ENCODE data around the gene ITIH4.

Gene ITIH4

DNA sequence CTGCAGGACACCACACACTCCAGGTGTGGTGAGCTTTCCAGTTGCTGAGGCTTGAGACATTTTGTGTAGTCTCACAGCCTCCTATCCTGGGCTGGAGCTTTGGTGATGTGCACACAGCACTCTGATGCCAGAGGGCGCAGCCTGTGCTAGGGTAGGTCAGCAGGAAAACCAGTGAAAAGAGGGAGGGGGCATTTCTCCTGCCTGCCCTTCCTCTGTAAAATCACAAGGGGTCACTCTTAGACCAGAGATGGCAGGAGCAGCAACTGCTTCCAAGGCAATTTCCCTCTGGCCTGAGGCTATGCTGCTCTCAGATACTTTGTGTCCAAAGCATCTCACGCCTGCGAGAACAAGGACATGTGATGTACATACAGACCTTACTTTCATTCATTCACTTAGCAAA lies 20.9 kb upstream of the ITIH4 start:
- peak; percentile 54 for DNase-seq (ENCODE audit: low read depth)
- no peak overlapping the region for H3K4me3 ChIP-seq (ENCODE audit: low read length)
- TF ChIP-seq, protein P1, sequence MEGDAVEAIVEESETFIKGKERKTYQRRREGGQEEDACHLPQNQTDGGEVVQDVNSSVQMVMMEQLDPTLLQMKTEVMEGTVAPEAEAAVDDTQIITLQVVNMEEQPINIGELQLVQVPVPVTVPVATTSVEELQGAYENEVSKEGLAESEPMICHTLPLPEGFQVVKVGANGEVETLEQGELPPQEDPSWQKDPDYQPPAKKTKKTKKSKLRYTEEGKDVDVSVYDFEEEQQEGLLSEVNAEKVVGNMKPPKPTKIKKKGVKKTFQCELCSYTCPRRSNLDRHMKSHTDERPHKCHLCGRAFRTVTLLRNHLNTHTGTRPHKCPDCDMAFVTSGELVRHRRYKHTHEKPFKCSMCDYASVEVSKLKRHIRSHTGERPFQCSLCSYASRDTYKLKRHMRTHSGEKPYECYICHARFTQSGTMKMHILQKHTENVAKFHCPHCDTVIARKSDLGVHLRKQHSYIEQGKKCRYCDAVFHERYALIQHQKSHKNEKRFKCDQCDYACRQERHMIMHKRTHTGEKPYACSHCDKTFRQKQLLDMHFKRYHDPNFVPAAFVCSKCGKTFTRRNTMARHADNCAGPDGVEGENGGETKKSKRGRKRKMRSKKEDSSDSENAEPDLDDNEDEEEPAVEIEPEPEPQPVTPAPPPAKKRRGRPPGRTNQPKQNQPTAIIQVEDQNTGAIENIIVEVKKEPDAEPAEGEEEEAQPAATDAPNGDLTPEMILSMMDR (IDR thresholded peaks at IDR 0.05; ENCODE audit: insufficient read depth, low read depth, low read length, missing control alignments), result peak; percentile 57

DNA sequence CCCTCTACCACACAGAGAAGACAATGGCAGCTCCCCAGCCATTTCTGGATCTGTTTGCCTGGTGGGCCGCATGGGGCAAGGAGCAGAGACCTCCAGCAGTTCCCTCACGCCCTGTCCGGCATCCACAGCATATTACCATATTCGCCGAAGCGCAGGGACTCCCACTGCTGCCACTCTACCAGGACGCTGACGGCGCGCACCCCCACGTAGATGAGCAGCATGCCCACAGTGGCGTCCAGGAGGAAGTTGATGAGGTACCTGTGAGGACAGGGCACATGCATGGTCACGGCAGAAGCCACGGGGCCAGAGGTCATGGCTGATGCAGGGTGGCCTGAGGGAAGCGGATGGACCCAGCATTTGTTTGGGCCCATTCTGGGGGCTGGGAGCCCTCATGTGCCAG lies 19.2 kb upstream of the ITIH4 start:
- TF ChIP-seq, protein P1 (IDR thresholded peaks at IDR 0.05; ENCODE audit: insufficient read depth, low read depth, low read length, missing control alignments), result no peak
- DNase-seq (ENCODE audit: low read depth), result no peak

DNA sequence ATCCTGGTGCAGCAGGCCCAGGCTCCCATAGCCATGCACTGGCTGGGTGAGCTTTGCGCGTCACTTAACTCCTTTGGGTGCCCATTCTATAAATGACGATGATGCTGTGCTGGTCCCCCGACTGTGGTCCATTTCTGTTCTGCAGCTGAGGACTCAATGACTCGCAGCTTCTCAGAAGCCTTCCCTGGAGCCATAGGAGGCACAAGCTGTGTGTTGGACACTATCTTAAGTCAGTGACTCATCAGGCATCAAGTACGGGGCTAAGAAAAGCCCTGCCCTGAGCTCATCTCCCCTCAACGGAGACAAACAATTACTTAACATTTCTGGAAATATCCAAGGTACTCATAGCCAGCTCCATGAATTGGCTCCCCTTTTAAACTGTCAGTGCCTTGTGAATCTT lies 18.1 kb upstream of the ITIH4 start:
- DNase-seq (ENCODE audit: low read depth), result peak; percentile 59
- TF ChIP-seq, protein P1 (IDR thresholded peaks at IDR 0.05; ENCODE audit: insufficient read depth, low read depth, low read length, missing control alignments), result no peak
- no peak overlapping the region for H3K4me3 ChIP-seq (ENCODE audit: low read length)

More for the DNA sequence above, 19.2 kb upstream of the ITIH4 start:
- H3K4me3 ChIP-seq (ENCODE audit: low read length), result no peak overlapping the region

DNA sequence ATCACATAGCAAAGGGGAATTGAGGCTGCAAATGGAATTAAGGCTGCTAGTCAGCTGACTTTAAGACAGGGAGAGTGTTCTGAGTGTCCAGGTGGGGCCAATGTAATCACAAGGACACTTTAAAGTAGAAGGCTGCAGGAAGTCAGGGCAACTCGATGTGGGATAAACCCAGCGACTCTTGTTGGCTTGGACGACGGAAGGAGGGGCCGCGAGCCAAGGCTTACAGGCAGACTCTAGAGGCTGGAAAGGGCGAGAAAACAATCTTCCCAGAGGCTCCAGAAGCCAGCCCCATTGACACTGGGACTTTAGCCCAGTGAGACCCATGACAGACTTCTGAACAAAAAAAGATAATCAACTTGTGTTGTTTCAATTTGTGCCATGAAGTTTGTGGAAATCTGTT lies 17.3 kb upstream of the ITIH4 start:
- no peak for DNase-seq (ENCODE audit: low read depth)
- TF ChIP-seq, protein P1 (IDR thresholded peaks at IDR 0.05; ENCODE audit: insufficient read depth, low read depth, low read length, missing control alignments), result no peak
- H3K4me3 ChIP-seq (ENCODE audit: low read length), result no peak overlapping the region

DNA sequence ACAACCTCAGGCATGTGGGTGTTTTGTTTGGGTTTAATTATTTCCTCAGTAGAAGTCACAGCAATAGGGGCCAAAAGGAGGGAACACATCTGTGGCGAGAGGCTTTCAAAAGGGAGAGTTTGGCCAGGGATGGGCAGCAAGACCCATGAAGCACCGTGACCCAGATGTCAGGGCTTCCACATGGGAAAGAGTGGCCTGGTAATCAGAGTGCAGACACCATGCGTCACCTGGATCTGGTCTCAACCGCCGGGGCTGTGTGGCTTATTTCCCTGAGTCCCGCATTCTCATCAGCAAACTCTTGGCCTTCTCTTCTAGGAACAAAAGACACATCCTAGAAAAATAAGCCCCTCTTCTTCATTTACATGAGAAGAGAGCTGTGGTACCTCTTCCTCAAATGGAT lies 16.8 kb upstream of the ITIH4 start:
- TF ChIP-seq, protein P1 (IDR thresholded peaks at IDR 0.05; ENCODE audit: insufficient read depth, low read depth, low read length, missing control alignments), result no peak
- no peak for DNase-seq (ENCODE audit: low read depth)

DNA sequence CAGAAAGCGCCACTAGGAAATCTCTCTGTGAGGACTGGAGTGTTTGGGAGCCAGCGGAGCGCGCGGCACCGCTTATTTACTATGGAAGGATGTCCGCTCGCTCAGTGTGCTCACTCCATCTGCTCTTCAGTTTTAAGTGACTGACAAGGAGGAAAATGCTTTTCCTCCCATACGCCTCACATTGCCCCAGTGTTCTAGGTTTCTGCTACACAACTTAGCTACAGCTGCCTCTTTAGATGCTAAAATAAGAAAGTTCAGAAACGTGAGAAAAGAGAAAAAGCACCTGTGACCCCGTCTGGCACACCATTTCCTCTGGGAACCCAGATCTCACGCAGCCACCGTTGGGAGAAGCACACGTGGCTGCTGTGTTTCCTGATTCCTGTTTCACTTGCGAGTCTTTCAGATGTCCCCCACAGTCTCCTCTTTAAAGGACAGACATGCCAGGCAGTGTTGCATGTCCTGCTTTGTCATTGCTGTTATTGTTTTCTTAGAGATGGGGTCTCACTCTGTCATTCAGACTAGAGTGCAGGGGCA lies 16.0 kb upstream of the ITIH4 start:
- TF ChIP-seq, protein P1 (IDR thresholded peaks at IDR 0.05; ENCODE audit: insufficient read depth, low read depth, low read length, missing control alignments), result no peak
- DNase-seq (ENCODE audit: low read depth), result no peak
- H3K4me3 ChIP-seq (ENCODE audit: low read length), result no peak overlapping the region

More for the DNA sequence above, 16.8 kb upstream of the ITIH4 start:
- no peak overlapping the region for H3K4me3 ChIP-seq (ENCODE audit: low read length)

DNA sequence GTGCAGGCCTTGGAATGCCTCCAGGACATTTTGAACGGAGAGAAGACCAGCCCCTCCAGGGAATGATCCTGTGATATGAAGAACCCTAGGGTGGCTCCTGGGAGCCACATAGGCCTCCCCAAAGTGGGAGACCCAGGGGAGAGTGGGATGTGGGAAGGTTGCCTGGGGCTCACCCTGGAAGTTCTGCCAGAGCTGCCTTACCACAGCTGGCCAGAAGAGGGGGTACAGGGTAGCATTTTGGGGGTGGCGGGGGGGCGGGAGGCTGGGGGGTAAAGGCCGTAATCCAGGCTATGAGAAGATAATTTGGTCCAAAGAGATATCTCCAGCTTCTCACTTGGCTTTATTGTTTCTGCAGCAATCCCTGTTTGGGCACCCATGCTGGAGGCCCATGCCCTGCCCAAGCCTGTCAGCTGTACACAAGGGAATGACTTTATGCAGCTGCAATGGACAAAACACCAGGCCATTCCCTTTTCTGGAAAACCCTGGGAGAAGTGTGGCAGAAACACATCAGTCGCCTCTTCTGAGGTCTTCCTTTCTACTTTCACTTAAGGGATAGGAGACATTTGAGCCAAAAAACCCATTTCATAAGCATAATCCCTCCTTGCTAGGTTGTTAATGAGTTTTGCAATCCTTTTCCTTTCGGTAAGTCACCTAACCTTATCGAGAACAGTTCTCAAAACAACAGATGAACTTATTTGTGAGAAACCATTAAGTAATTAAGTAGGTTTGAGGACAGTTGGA lies 15.4 kb upstream of the ITIH4 start:
- no peak overlapping the region for H3K4me3 ChIP-seq (ENCODE audit: low read length)
- DNase-seq (ENCODE audit: low read depth), result no peak
- TF ChIP-seq, protein P1 (IDR thresholded peaks at IDR 0.05; ENCODE audit: insufficient read depth, low read depth, low read length, missing control alignments), result peak; percentile 34

All from epithelial cell of esophagus (primary cell).